NCI-H2196 (cell line): ENCODE measurements around the gene PHKG2.

Source experiments
- DNase-seq: peaks from one replicate; lab custom pipeline; 2025; ENCODE audit not compliant: unreplicated experiment; lab: John Stamatoyannopoulos, UW

Gene PHKG2

GRCh38 chr16:30755955-30756780, 7.9 kb downstream of the PHKG2 start:
- DNase-seq, result no peak

GRCh38 chr16:30756781-30757100, 8.5 kb downstream of the PHKG2 start:
- no peak for DNase-seq

- DNase-seq, result no peak
Measured at GRCh38 chr16:30757316-30757715, 9.1 kb downstream of the PHKG2 start.

DNA sequence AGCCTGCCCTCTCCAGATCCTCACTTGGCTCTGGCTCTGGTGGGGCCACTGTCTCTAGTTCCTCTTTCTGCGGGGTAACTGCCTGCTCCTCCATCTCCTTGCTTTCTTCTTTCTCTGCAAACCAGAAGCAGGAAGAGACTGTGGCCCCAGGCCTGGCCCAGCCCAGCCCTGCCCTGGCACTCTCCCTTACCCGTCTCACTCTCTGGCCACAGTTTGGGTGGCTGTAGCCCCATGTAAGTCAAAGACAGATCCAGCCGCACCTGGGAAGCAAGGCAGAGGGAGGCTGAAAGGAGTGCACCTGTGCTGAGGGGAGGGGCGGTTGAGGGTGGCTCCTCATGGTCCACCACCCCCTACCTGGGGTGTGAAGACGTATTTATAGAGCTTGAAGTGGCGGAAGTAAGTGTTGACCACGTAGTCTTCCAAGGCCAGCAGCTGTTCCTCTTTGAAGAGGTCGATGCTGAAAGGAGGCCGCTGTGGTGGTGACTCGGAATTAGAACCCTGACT, 10.8 kb downstream of the PHKG2 start:
- DNase-seq, result no peak

GRCh38 chr16:30760001-30760559, 11.9 kb downstream of the PHKG2 start:
- DNase-seq, result no peak

GRCh38 chr16:30760577-30761426, 12.6 kb downstream of the PHKG2 start:
- no peak for DNase-seq

DNA sequence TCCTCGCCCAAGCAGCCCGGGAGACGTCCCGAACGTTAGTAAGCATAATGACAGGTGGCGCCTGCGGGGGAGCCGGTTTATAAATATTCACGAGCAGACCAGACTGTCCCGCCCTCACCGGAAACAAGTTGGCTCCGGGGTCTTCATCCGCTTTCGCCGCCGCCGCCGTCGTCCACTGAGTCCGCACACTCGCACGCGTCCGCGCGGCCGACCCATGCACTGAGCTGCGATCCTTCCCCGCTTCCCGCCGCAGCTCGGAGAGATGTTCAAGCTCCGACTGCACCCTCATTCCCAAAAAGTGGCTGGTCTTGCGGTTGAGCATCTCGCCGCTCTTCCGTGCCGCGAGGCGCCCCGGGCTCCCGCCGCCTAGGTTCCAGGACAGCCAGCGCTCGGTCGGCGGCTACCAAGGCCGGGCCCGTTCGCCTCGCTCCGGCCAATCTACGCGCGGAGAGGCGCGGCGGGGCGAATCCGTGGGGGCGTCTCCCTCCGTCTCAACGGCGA, 13.3 kb downstream of the PHKG2 start:
- no peak for DNase-seq

DNA sequence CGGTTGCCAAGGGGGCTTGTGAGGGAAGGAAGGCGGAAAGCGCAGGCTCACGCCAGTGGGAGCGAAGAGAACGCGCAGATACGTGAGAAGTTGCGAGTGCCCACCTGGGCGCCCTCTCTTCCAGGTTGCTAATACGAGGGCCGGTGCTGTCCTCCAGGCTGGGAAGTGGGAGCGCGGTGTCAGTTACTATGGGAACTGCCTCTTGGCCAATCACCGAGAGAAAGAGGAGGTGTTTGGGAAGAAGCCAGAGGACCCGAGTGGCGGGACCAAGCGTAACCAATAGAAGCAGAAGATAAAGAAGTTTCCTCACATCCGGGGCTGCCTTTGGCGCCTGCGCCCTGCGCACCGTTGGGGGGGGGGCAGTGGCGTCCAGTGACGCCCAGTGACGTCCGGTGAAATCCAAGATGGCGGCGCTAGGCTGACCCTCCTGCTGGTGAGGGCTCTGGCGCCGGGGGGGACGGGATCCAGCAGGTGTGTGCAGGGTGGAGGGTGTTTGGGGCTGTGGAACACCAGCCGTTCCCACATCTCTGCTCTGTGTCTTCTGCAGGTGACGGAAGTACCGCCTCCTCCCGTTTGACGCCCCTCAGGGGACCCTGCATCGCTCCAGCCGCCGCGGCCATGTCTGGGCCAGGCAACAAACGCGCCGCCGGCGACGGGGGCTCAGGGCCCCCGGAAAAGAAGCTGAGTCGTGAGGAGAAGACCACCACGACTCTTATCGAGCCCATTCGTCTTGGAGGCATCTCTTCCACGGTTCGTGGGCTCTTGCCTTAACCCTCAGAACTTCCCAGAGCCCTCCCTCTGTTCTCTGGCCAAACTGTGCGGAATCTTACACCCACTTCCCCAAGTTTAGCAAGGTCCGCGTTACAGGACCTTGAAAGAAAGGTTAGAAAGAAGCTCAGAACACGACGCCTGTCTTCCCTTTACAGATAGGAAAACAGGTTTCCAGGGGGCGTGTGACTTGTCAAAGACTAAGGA, 14.0 kb downstream of the PHKG2 start, which contains the start of the genes CFAP119 and RNF40:
TSS of gene CFAP119 (minus strand) at position 135 of the 975 bp plus-strand sequence. CDS start 314 bp downstream, outside the sequence.
TSS of gene RNF40 (plus strand) at position 395 of the 975 bp plus-strand sequence. CDS start at position 619, 224 bp downstream.
- peak; percentile 97 for DNase-seq

GRCh38 chr16:30762991-30763725, 14.9 kb downstream of the PHKG2 start:
- DNase-seq, result no peak

- no peak for DNase-seq
Measured at GRCh38 chr16:30764086-30764485, 15.9 kb downstream of the PHKG2 start.

DNA sequence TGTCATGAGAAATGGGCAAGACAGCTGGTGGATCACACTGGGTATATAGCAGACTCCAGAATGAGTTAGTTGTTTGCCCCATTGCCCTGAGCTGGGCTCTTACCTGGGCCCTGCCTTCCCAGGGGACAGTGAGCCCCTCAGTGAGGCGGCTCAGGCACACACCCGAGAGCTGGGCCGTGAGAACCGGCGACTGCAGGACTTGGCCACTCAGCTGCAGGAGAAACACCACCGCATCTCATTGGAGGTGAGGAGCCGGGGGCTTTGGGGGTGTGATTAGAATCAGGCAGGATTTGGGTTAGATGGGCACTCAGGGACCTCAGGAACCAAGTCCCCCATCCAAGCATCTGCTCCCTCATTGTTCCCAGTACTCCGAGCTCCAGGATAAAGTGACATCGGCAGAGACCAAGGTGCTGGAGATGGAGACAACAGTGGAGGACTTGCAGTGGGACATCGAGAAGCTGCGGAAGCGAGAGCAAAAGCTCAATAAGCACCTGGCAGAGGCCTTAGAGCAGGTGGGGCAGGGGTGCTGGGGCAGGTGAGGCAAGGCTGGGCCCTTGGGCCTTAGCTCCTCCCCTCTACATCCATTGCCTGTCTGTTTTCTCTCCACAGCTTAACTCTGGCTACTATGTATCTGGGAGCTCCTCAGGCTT, 16.7 kb downstream of the PHKG2 start:
- DNase-seq, result no peak

GRCh38 chr16:30766206-30766932, 18.1 kb downstream of the PHKG2 start:
- no peak for DNase-seq

GRCh38 chr16:30766933-30767284, 18.7 kb downstream of the PHKG2 start:
- DNase-seq, result no peak

- DNase-seq, result no peak
Measured at GRCh38 chr16:30767767-30768465, 19.7 kb downstream of the PHKG2 start.

GRCh38 chr16:30768583-30769181, 20.5 kb downstream of the PHKG2 start:
- DNase-seq, result no peak

GRCh38 chr16:30769379-30770089, 21.3 kb downstream of the PHKG2 start:
- no peak for DNase-seq

DNA sequence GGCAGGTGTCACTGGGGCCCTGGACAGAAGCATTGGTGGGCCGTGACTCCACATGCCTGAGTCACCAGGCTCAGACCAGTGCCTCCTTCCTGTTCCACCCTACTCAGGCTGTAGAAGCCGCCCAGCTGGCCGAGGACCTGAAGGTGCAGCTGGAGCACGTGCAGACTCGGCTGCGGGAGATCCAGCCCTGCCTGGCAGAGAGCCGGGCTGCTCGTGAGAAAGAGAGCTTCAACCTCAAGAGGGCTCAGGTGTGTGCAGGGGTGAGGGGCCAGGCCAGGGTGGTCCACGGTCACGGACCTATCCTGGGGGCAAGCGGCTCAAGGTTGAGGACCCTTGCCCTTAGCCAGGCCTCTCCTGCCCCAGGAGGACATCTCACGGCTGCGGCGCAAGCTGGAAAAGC, 23.5 kb downstream of the PHKG2 start:
- no peak for DNase-seq
